GM23338 (cell line): Measurements from ENCODE around the gene SLC35E2B. TPM values are rescaled to one million over a fixed set of nuclear protein-coding genes. Genes with fewer than 3 reads are reported as not detected.

Source experiments
- ATAC-seq: fragments of 200-7000 bp; cut with Tn5 transposase; 3 replicates; pipeline ENCODE4 v1.9.1; 2020
- DNase-seq: peaks from one replicate; pipeline ENCODE4 v3.0.0-alpha.2; 2015; ENCODE audit warnings: low spot score
- H2AFZ ChIP-seq: fragments of 200-600 bp; sonication (generic); 2 replicates; pipeline ENCODE4 v1.8.0; 2016; ENCODE audit warnings: antibody characterized with exemption, mild to moderate bottlenecking, moderate library complexity
- H3F3A ChIP-seq: fragments of 200-600 bp; sonication (generic); replicated peaks from 2 replicates; pipeline ENCODE4 v1.8.0; 2017; ENCODE audit warnings: antibody characterized with exemption, mixed run types, low read depth
- H3K27ac ChIP-seq: fragments of 200-600 bp; sonication (generic); 2 replicates; pipeline ENCODE4 v1.6.1; 2016; ENCODE audit warnings: low read depth
- H3K27me3 ChIP-seq: fragments of 200-600 bp; sonication (generic); 2 replicates; pipeline ENCODE4 v1.8.0; 2016; ENCODE audit warnings: mild to moderate bottlenecking, mixed run types, moderate library complexity; ENCODE audit not compliant: insufficient read depth
- H3K36me3 ChIP-seq: fragments of 200-600 bp; sonication (generic); 2 replicates; pipeline ENCODE4 v1.8.0; 2016; ENCODE audit warnings: mild to moderate bottlenecking; ENCODE audit not compliant: insufficient read depth
- H3K4me1 ChIP-seq: fragments of 200-600 bp; sonication (generic); 2 replicates; pipeline ENCODE4 v1.8.0; 2016; ENCODE audit warnings: mild to moderate bottlenecking, moderate library complexity; ENCODE audit not compliant: insufficient read depth
- H3K4me2 ChIP-seq: fragments of 200-600 bp; sonication (generic); 2 replicates; pipeline ENCODE4 v1.7.1; 2017; ENCODE audit warnings: mixed run types
- H3K4me3 ChIP-seq: fragments of 200-600 bp; sonication (generic); 2 replicates; pipeline ENCODE4 v1.6.1; 2016; ENCODE audit warnings: mixed run types
- H3K79me2 ChIP-seq: fragments of 200-600 bp; sonication (generic); replicated peaks from 2 replicates; pipeline ENCODE4 v1.8.0; 2017; ENCODE audit warnings: mild to moderate bottlenecking; ENCODE audit not compliant: insufficient read depth
- H3K9me2 ChIP-seq: fragments of 200-600 bp; sonication (generic); 2 replicates; pipeline ENCODE4 v1.8.0; 2017; ENCODE audit not compliant: insufficient read depth
- H4K20me1 ChIP-seq: fragments of 200-600 bp; sonication (generic); replicated peaks from 2 replicates; pipeline ENCODE4 v1.8.0; 2017; ENCODE audit warnings: mild to moderate bottlenecking; ENCODE audit not compliant: insufficient read depth
- H3K27ac Mint-ChIP-seq: 2 replicates; pipeline ENCODE4 v1.8.0; 2020; ENCODE audit warnings: inconsistent platforms, mild to moderate bottlenecking, moderate library complexity, mixed read lengths
- H3K27me3 Mint-ChIP-seq: 3 replicates; pipeline ENCODE4 v1.8.0; 2022; ENCODE audit warnings: low read depth, mild to moderate bottlenecking, moderate library complexity, mixed read lengths, inconsistent platforms; ENCODE audit not compliant: insufficient read depth, poor library complexity
- H3K36me3 Mint-ChIP-seq: 3 replicates; pipeline ENCODE4 v1.8.0; 2021; ENCODE audit warnings: low read depth, mild to moderate bottlenecking, inconsistent platforms, moderate library complexity, mixed read lengths
- H3K4me1 Mint-ChIP-seq: 3 replicates; pipeline ENCODE4 v1.8.0; 2020; ENCODE audit warnings: mild to moderate bottlenecking, inconsistent platforms, mixed read lengths
- H3K4me3 Mint-ChIP-seq: 3 replicates; pipeline ENCODE4 v1.8.0; 2021; ENCODE audit warnings: moderate library complexity, mild to moderate bottlenecking, inconsistent platforms, mixed read lengths
- H3K9me3 Mint-ChIP-seq: 3 replicates; pipeline ENCODE4 v1.8.0; 2020; ENCODE audit warnings: moderate library complexity, mild to moderate bottlenecking, inconsistent platforms, mixed read lengths
- CREB1 ChIP-seq: fragments of 250-450 bp; sonication (Bioruptor Pico); IDR thresholded peaks from 2 replicates; pipeline ENCODE4 v1.5.0; 2020; ENCODE audit warnings: low read depth, mild to moderate bottlenecking, moderate library complexity
- CTCF ChIP-seq, 2 experiments: fragments of 200-600 bp in 1 of 2; sonication (generic) in 1 of 2; conservative IDR thresholded peaks; 2 replicates each; pipeline versions ENCODE4 v1.5.1 to v1.6.1; 2016 to 2017; ENCODE audit warnings: antibody characterized with exemption in 2 of 2, low read depth in 2 of 2, mild to moderate bottlenecking in 2 of 2, moderate library complexity in 1 of 2
- ETS1 ChIP-seq: IDR thresholded peaks from 2 replicates; pipeline ENCODE4 v1.6.1; 2016; ENCODE audit warnings: antibody characterized with exemption
- EZH2 ChIP-seq: fragments of 200-600 bp; sonication (generic); IDR thresholded peaks from one replicate; pipeline ENCODE4 v1.8.0; 2017; ENCODE audit warnings: antibody characterized with exemption, mild to moderate bottlenecking, low read depth; ENCODE audit not compliant: unreplicated experiment
- EZH2phosphoT487 ChIP-seq: fragments of 200-600 bp; sonication (generic); IDR thresholded peaks from one replicate; pipeline ENCODE4 v1.8.1; 2018; ENCODE audit warnings: antibody characterized with exemption; ENCODE audit not compliant: unreplicated experiment
- JUNB ChIP-seq: IDR thresholded peaks from one replicate; pipeline ENCODE4 v1.6.1; 2016; ENCODE audit warnings: antibody characterized with exemption; ENCODE audit not compliant: unreplicated experiment
- NANOG ChIP-seq: IDR thresholded peaks from 2 replicates; pipeline ENCODE4 v1.6.1; 2016; ENCODE audit warnings: antibody characterized with exemption, borderline replicate concordance
- POLR2AphosphoS5 ChIP-seq: IDR thresholded peaks from 2 replicates; pipeline ENCODE4 v1.6.1; 2016; ENCODE audit warnings: antibody characterized with exemption, low read depth
- REST ChIP-seq: IDR thresholded peaks from one replicate; pipeline ENCODE4 v1.6.1; 2018; ENCODE audit warnings: antibody characterized with exemption; ENCODE audit not compliant: unreplicated experiment
- STAT1 ChIP-seq: IDR thresholded peaks from one replicate; pipeline ENCODE4 v1.6.1; 2016; ENCODE audit warnings: antibody characterized with exemption; ENCODE audit not compliant: unreplicated experiment
- ZNF114 ChIP-seq: fragments of 250-450 bp; sonication (Bioruptor Pico); IDR thresholded peaks from 2 replicates; pipeline ENCODE4 v1.5.0; 2020; ENCODE audit warnings: mild to moderate bottlenecking, moderate library complexity
- ZNF331 ChIP-seq: fragments of 250-450 bp; sonication (Bioruptor Pico); IDR thresholded peaks from 2 replicates; pipeline ENCODE4 v1.5.0; 2020; ENCODE audit warnings: low read depth, mild to moderate bottlenecking, moderate library complexity
- ZNF462 ChIP-seq: fragments of 250-450 bp; sonication (Bioruptor Pico); IDR thresholded peaks from 2 replicates; pipeline ENCODE4 v1.5.0; 2020; ENCODE audit warnings: mild to moderate bottlenecking, moderate library complexity
- polyA plus RNA-seq: library from polyadenylated mRNA; unstranded; fragments of >200 nt; fragmentation: Nextera tagmentation; extraction: Ambion mirVana; gene quantifications from 2 replicates; pipeline ENCODE4 v1.2.1, GENCODE V29; 2016
- total RNA-seq: library from RNA; depleted of rRNA; stranded (reverse); fragments of >200 nt; shearing (Covaris generic); gene quantifications from 2 replicates; pipeline ENCODE4 v1.2.3, GENCODE V29; 2014

Gene SLC35E2B
- total and polyA plus RNA-seq, 2 experiments from 2014 or later: 16.8 to 63.0 TPM

GRCh38 chr1:1625824-1626206 lies 66.8 kb downstream of the SLC35E2B start:
- Histone ChIP-seq H3K4me1 (no peaks in the 10 kb centered on the region), H3F3A (0 out of 2 replicates have a peak, but pooled peaks cover 3% of the 10 kb centered on the region), H3K27ac (no peak overlapping the region), H3K27me3 (peaks cover 4% of the 10 kb centered on the region; the same call in 1 of the 2 replicates), H2AFZ (no peak overlapping the region), H3K9me2 (no peaks in the 10 kb centered on the region), H4K20me1 (no peaks in the 10 kb centered on the region), H3K4me2 (no peak overlapping the region), H3K79me2 (no peaks in the 10 kb centered on the region), H3K36me3 (no peaks in the 10 kb centered on the region), H3K4me3 (no peak overlapping the region)
- no peak overlapping the region for H3K4me3 Mint-ChIP-seq
- no peaks in the 10 kb centered on the region for H3K36me3 Mint-ChIP-seq
- peaks cover 12% of the 10 kb centered on the region for H3K27me3 Mint-ChIP-seq
- TF ChIP-seq CREB1 (CRISPR knock-in tag) (no peak), REST (no peak), ZNF331 (no peak), EZH2 (no peak), EZH2phosphoT487 (no peak), STAT1 (no peak), POLR2AphosphoS5 (no peak), JUNB (no peak), ZNF114 (CRISPR knock-in tag) (no peak), NANOG (no peak), ZNF462 (no peak), CTCF (conservative IDR thresholded peaks at IDR 0.05; ENCODE audit: low read depth in 2 of 2) (no peak), ETS1 (no peak)
- no peaks in the 10 kb centered on the region; the same call in 2 of the 3 replicates for H3K4me1 Mint-ChIP-seq
- DNase-seq: no peak
- no peak for ATAC-seq
- H3K27ac Mint-ChIP-seq: no peak overlapping the region
- H3K9me3 Mint-ChIP-seq: no peaks in the 10 kb centered on the region; the same call in 1 of the 3 replicates
